Measurements from ENCODE around the gene C5orf22.
"Not testable (repeated sequence)": the region's sequence is repeated elsewhere in the genome, so short reads cannot be mapped to it uniquely, and the experiment has no call there.

GRCh38 chr5:31602305-31602704 is 70.2 kb downstream of the C5orf22 start:
- not testable (repeated sequence) for TF ChIP-seq CTCF (IDR thresholded peaks at IDR 0.05; ENCODE audit: insufficient read depth, low read length); GABPA (IDR thresholded peaks at IDR 0.05; ENCODE audit: low read depth); REST (IDR thresholded peaks at IDR 0.05; ENCODE audit: insufficient replicate concordance, low read depth); POLR2AphosphoS5 (IDR thresholded peaks at IDR 0.05; ENCODE audit: low read depth)
